GM18511 (cell line): ENCODE measurements around the gene TENT4A.
A peak's percentile ranks its signal among the peaks of the same experiment; 100 is the strongest.
"Not testable (repeated sequence)": the region's sequence is repeated elsewhere in the genome, so short reads cannot be mapped to it uniquely, and the experiment has no call there.

Experiments used
- ATAC-seq: cut with Tn5 transposase; IDR thresholded peaks from one replicate; pipeline ENCODE4 v1.9.1; 2021; ENCODE audit warnings: mild to moderate bottlenecking, moderate library complexity; ENCODE audit not compliant: unreplicated experiment

The TENT4A gene

DNA sequence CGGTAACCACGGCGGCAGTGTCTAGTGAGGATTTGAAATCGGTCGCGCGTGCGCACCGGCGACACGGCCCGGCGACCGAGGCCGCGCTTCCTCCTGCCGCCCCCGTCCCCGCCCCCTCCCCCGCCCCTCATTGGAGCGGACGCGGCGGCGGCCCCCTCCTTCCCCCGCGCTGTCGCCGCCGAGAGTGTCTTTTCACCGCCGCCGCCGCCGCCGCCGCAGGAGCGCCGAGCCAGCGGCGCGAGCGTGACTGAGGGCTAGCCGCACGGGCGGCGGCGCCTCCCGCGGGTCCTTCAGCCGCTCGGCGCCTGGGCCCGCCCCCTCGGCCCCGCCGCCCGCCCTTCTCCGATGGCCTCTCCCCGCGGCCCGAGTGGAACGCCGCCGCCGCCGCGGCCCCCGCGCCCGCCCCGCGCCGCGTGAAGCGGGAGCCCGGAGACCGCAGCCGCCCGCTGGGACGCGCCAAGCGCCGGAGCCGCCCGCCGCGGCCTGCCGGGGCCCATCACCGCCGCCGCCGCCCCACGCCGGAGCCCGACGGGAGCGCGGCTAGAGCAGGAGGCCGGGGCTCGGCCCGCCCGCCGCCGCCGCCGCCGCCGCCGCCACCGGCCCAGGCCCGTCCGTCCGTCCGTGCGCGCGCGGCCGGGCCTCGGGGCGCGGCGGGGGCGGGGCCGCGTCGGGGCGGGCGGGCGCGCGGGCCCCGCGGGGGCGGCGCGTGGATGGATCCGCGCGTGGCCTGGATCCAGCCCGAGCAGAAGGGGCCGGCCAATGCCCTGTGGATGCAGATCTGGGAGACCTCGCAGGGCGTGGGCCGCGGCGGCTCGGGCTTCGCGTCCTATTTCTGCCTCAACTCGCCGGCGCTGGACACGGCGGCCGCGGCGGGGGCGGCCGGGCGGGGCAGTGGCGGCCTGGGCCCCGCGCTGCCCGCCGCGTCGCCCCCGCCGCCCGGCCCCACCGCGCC, at the start of gene TENT4A:
Gene TENT4A, plus strand, starts transcription at position 159 of the 952 bp plus-strand sequence. Its CDS starts 552 bp downstream, at position 711.
- peak; percentile 12 for ATAC-seq

- no peak for ATAC-seq
These were observed 46.5 kb upstream of the TENT4A start for GRCh38 chr5:6666762-6667161.

DNA sequence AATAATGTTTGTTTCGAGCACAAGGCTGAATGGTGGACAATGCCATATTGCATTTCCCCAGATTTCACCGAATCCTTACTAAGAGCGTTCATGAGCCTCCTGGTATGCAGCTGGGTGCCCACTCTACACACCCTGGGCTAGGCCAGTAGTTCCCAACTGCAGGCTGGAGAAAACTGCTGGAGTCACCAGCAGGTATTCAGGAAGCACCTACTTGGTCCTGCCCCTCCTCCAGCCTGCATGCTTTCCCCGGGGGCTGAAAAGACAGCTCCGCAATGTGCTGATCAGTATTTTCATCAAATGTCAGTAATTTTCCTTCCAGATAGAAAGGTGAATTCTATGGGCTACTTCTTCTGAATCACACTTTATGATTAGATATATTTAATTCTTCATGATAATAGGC, 45.6 kb upstream of the TENT4A start:
- ATAC-seq, result no peak

DNA sequence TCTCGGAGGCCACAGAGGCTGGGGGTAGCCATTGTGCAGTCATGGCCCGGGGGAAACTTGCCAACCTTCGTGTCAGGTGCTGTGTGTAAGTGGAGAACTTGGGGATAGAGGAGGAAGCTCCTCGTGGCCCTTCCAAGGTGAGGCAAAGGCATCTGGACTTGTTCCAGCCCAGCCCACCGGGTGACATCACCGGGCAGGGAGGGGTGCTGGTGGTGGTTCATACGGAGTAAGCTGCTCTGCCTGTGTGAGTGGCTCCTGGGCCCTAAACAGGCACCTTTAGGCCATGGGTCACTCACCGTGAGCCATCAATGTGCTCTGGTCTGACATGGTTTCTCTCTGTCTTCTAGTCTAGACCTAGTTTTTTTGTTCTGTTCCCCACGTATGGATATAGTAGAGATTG, 44.5 kb upstream of the TENT4A start:
- not testable (repeated sequence) for ATAC-seq

DNA sequence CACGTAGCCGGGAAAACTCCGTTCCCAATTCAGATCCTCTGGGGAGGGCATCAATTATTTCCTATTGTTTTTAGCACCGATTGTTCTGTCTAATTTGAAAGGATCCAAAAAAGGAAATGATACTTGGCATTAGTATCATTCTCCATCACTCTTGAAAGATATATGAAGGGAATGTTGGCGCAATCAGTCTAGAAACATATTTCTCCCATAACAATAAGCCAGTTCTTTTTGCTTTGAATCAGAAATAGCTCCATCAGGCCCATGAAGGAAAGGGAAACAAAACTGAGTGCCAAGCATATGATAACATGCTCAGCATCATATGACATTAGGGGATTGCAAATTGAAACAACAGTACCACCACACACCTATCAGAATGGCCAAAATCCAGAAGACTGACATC, 40.2 kb upstream of the TENT4A start:
- no peak for ATAC-seq

- no peak for ATAC-seq
These were observed 39.3 kb upstream of the TENT4A start for GRCh38 chr5:6673963-6674362.

- ATAC-seq, result no peak
These were observed 38.8 kb upstream of the TENT4A start for GRCh38 chr5:6674421-6674820.

DNA sequence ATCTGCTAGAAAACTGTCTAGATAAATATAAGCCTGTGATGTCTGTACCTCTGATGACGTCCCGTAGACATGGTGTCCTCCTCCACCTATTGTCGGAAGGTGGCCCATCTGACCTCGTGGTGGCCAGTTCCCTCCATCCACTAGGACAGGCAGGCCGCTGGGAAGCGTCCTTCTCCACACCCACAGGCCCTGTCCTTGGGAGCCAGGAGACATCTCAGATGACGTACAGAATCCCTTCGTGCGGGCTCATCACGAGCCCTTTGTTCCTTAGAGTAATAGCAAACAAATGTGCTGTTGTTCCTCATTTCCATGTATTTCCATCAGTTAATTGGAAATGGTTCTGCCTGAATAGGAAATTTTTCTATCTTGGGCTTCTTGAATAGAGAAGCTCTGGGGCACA, 38.3 kb upstream of the TENT4A start:
- no peak for ATAC-seq

- no peak for ATAC-seq
These were observed 37.3 kb upstream of the TENT4A start for GRCh38 chr5:6675784-6676491.

DNA sequence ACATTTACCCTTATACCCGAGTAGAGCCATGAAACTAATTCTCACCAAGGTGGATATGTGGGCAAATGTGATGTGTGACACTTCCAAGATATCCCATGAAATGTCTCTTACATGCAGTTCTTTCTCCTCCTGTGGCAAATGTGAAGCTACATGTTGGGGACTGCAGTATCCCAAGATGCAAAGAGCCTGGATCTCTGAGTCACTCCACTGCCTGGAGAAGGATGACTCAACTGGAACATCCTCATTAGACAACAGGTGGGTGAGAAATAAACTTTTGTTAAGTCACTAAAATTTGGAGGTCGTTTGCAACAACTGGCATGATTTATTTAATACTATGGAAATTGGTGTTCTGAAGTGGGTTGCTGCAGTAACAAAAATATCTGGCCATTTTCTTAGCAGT, 36.5 kb upstream of the TENT4A start:
- no peak for ATAC-seq

GRCh38 chr5:6678385-6678784, 34.8 kb upstream of the TENT4A start:
- no peak for ATAC-seq

DNA sequence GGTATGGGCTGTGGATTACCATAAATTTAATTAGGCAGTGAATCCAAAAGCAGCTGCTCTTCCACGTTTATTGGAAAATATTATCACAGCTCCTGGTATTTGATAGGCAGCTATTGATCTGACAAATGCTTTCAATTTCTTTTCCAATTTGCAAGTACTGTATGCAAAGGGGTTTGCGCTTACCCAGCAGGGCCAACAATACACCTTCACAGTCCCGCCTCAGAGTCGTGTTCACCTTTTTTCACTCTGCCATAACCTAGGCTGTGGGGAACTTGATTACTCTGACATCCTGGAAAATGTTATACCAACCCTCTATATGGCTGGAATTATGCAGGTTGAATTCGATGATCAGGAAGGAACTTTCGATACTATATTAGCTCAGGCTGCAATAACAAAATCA, 32.3 kb upstream of the TENT4A start:
- no peak for ATAC-seq

GRCh38 chr5:6681682-6682081, 31.6 kb upstream of the TENT4A start:
- no peak for ATAC-seq

- no peak for ATAC-seq
These were observed 31.0 kb upstream of the TENT4A start for GRCh38 chr5:6682239-6682638.

DNA sequence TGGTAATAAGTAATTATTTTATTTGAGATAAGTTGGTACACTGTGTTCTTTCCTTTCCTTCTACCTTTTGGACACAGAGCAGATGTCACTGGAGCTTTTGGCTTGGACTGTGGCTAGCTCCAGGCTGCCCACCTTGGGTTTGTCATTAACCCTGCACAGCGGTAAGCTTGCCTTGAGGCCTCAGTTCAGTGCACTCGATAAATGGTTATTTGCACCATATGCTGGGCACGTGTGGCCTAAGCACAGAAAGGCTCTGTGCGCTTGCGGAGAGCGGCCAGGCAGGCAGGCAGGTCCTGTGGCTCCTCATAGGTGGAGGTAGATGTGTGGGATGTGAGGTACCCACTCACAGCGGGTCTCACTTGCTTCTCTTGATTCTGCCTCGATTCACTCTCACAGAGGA, 30.0 kb upstream of the TENT4A start:
- no peak for ATAC-seq

DNA sequence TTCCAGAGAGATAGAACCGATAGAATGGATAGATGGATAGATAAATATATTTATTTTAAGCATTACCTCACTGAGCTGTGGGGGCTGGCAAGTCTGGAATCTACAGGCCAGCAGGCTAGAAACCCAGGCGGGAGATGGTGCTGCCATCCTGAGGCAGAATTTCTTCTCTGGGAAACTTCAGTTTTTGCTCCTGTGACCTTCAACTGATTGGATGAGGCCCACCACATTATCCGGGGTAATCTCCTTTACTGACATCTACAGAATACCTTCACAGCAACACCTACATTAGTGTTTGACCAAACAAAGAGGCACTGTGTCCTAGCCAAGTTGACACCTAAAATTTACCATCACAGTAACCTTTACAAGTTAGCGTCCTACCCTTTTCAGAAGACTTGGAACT, 29.2 kb upstream of the TENT4A start:
- ATAC-seq, result no peak

GRCh38 chr5:6686501-6686900, 26.7 kb upstream of the TENT4A start:
- ATAC-seq, result no peak

- ATAC-seq, result no peak
These were observed 26.3 kb upstream of the TENT4A start for GRCh38 chr5:6686915-6687409.

DNA sequence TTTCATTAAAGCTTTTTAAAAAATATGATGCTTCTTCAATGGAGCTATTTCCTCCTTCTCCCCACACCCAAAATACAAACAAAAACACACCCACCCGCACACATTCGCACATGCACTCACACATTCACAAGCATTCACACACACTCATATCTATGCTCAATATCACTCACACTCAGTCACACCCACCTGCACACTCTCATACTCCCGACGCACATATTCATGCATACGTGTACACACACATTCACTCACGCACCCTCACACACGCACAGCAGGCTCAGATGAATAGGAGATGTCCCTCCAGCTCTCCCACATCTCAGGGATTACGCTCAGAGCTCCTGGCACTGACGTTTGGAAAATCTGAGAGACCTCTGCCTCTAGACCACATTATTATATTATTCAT, 25.7 kb upstream of the TENT4A start:
- ATAC-seq, result no peak

- ATAC-seq, result no peak
These were observed 20.3 kb upstream of the TENT4A start for GRCh38 chr5:6692906-6693305.

- no peak for ATAC-seq
These were observed 14.5 kb upstream of the TENT4A start for GRCh38 chr5:6698696-6699095.

- no peak for ATAC-seq
These were observed 13.9 kb upstream of the TENT4A start for GRCh38 chr5:6699357-6699756.
